ENCODE measurements around the gene ZNF189.

The ZNF189 gene

GRCh38 chr9:101398068-101398929 lies at the start of gene ZNF189, which contains the start of gene MRPL50:
TSS of gene ZNF189 (plus strand) at chr9:101398851. CDS start at chr9:101399157, 306 bp downstream.
TSS of gene MRPL50 (minus strand) at chr9:101398618. CDS start at chr9:101398592, 26 bp downstream.
- H3K27ac ChIP-seq, result peak within 1 kb of the TSS; percentile 84
- no peak for TF ChIP-seq ZFX (IDR thresholded peaks at IDR 0.05)
- no peak for TF ChIP-seq CTCF (conservative IDR thresholded peaks at IDR 0.05)

GRCh38 chr9:101350285-101350684 lies 48.4 kb upstream of the ZNF189 start:
- H3K27ac ChIP-seq, result no peak overlapping the region
- TF ChIP-seq CTCF (conservative IDR thresholded peaks at IDR 0.05) (no peak), ZFX (IDR thresholded peaks at IDR 0.05) (no peak)

GRCh38 chr9:101352892-101353463 lies 45.7 kb upstream of the ZNF189 start:
- H3K27ac ChIP-seq, result peak overlapping the region; percentile 7; the same call in 1 of the 2 replicates
- TF ChIP-seq CTCF (conservative IDR thresholded peaks at IDR 0.05) (no peak), ZFX (IDR thresholded peaks at IDR 0.05) (no peak)

- no peak overlapping the region for H3K27ac ChIP-seq
- TF ChIP-seq CTCF (conservative IDR thresholded peaks at IDR 0.05) (no peak), ZFX (IDR thresholded peaks at IDR 0.05) (no peak)
Observed at GRCh38 chr9:101353683-101354082, 45.0 kb upstream of the ZNF189 start.

GRCh38 chr9:101354143-101354764 lies 44.4 kb upstream of the ZNF189 start:
- no peak overlapping the region for H3K27ac ChIP-seq
- TF ChIP-seq ZFX (IDR thresholded peaks at IDR 0.05) (no peak), CTCF (conservative IDR thresholded peaks at IDR 0.05) (no peak)

GRCh38 chr9:101354765-101355708 lies 43.6 kb upstream of the ZNF189 start:
- H3K27ac ChIP-seq, result no peak overlapping the region
- TF ChIP-seq CTCF (conservative IDR thresholded peaks at IDR 0.05) (no peak), ZFX (IDR thresholded peaks at IDR 0.05) (no peak)
